OCI-LY7 (cell line): ENCODE measurements around the gene CTCF.

Experiments used
- CTCF ChIP-seq: fragments of 200-600 bp; sonication (generic); conservative IDR thresholded peaks from 2 replicates; pipeline ENCODE4 v1.5.1; 2014; ENCODE audit warnings: mild to moderate bottlenecking, antibody characterized with exemption, low read length, moderate library complexity, mixed read lengths
- EZH2phosphoT487 ChIP-seq: fragments of 200-600 bp; sonication (generic); IDR thresholded peaks from 2 replicates; pipeline ENCODE4 v1.6.1; 2018; ENCODE audit warnings: low read depth, borderline replicate concordance, mild to moderate bottlenecking, mixed run types, antibody characterized with exemption, low read length, moderate library complexity, mixed read lengths

GRCh38 chr16:67662653-67663010 lies 100.3 kb downstream of the CTCF start:
- no peak for TF ChIP-seq CTCF
- no peak for TF ChIP-seq EZH2phosphoT487
